ENCODE results near the gene PTPRG. TPM values are rescaled to one million over a fixed set of nuclear protein-coding genes. Genes with fewer than 3 reads are reported as not detected.

The PTPRG gene
- total RNA-seq, 1 donor from 2014 or later: 44.3 TPM

GRCh38 chr3:62051506-62051905, 490.1 kb downstream of the PTPRG start:
- H3K4me3 Mint-ChIP-seq (ENCODE audit: low read depth): no peak overlapping the region
- TF ChIP-seq CTCF (IDR thresholded peaks at IDR 0.05; ENCODE audit: unreplicated experiment): peak; percentile 42
- H3K9me3 Mint-ChIP-seq (ENCODE audit: low read depth): no peaks in the 10 kb centered on the region
- H3K4me1 Mint-ChIP-seq (ENCODE audit: low read depth): peaks cover 6% of the 10 kb centered on the region
- no peaks in the 10 kb centered on the region for H3K27me3 Mint-ChIP-seq
- H3K36me3 Mint-ChIP-seq (ENCODE audit: insufficient read depth): no peaks in the 10 kb centered on the region
- H3K27ac Mint-ChIP-seq: no peak overlapping the region
- no peak for DNase-seq (ENCODE audit: low spot score, unreplicated experiment)

- H3K4me3 Mint-ChIP-seq (ENCODE audit: low read depth): no peak overlapping the region
- no peaks in the 10 kb centered on the region for H3K9me3 Mint-ChIP-seq (ENCODE audit: low read depth)
These were observed 491.0 kb downstream of the PTPRG start for GRCh38 chr3:62052331-62052730.

GRCh38 chr3:62056658-62057057, 495.3 kb downstream of the PTPRG start:
- no peak for DNase-seq (ENCODE audit: low spot score, unreplicated experiment)
- H3K9me3 Mint-ChIP-seq (ENCODE audit: low read depth): no peaks in the 10 kb centered on the region
- no peak overlapping the region for H3K27ac Mint-ChIP-seq
- peaks cover 6% of the 10 kb centered on the region for H3K4me1 Mint-ChIP-seq (ENCODE audit: low read depth)
- H3K27me3 Mint-ChIP-seq: no peaks in the 10 kb centered on the region
- TF ChIP-seq CTCF (IDR thresholded peaks at IDR 0.05; ENCODE audit: unreplicated experiment): no peak
- H3K4me3 Mint-ChIP-seq (ENCODE audit: low read depth): no peak overlapping the region
- H3K36me3 Mint-ChIP-seq (ENCODE audit: insufficient read depth): no peaks in the 10 kb centered on the region

More at GRCh38 chr3:62052331-62052730, 491.0 kb downstream of the PTPRG start:
- DNase-seq (ENCODE audit: low spot score, unreplicated experiment): no peak
- H3K27ac Mint-ChIP-seq: no peak overlapping the region
- H3K4me1 Mint-ChIP-seq (ENCODE audit: low read depth): peaks cover 6% of the 10 kb centered on the region
- H3K36me3 Mint-ChIP-seq (ENCODE audit: insufficient read depth): no peaks in the 10 kb centered on the region
- no peak for TF ChIP-seq CTCF (IDR thresholded peaks at IDR 0.05; ENCODE audit: unreplicated experiment)
- no peaks in the 10 kb centered on the region for H3K27me3 Mint-ChIP-seq

- no peak for TF ChIP-seq CTCF (IDR thresholded peaks at IDR 0.05; ENCODE audit: unreplicated experiment)
These were observed 496.1 kb downstream of the PTPRG start for GRCh38 chr3:62057339-62058047.

GRCh38 chr3:62065985-62066693, 504.8 kb downstream of the PTPRG start:
- no peak overlapping the region for H3K4me3 Mint-ChIP-seq (ENCODE audit: low read depth)
- no peaks in the 10 kb centered on the region for H3K36me3 Mint-ChIP-seq (ENCODE audit: insufficient read depth)
- H3K27ac Mint-ChIP-seq: no peak overlapping the region
- DNase-seq (ENCODE audit: low spot score, unreplicated experiment): no peak
- H3K4me1 Mint-ChIP-seq (ENCODE audit: low read depth): peaks cover 4% of the 10 kb centered on the region
- H3K27me3 Mint-ChIP-seq: no peaks in the 10 kb centered on the region
- TF ChIP-seq CTCF (IDR thresholded peaks at IDR 0.05; ENCODE audit: unreplicated experiment): no peak
- H3K9me3 Mint-ChIP-seq (ENCODE audit: low read depth): no peaks in the 10 kb centered on the region

More at GRCh38 chr3:62057339-62058047, 496.1 kb downstream of the PTPRG start:
- Mint-ChIP-seq H3K27ac (no peak overlapping the region), H3K9me3 (ENCODE audit: low read depth) (no peaks in the 10 kb centered on the region), H3K4me1 (ENCODE audit: low read depth) (peaks cover 6% of the 10 kb centered on the region), H3K27me3 (no peaks in the 10 kb centered on the region), H3K4me3 (ENCODE audit: low read depth) (no peak overlapping the region), H3K36me3 (ENCODE audit: insufficient read depth) (no peaks in the 10 kb centered on the region)
- no peak for DNase-seq (ENCODE audit: low spot score, unreplicated experiment)
